Measurements from ENCODE around the gene CNTNAP2. TPM values are rescaled to one million over a fixed set of nuclear protein-coding genes. Genes with fewer than 3 reads are reported as not detected.

CNTNAP2 gene
- total RNA-seq, 1 experiment from 2014 or later, result 0.03 TPM

GRCh38 chr7:147859033-147859432, 1742.4 kb downstream of the CNTNAP2 start:
- Histone ChIP-seq H3K27ac (ENCODE audit: low read length) (no peak overlapping the region), H3K4me3 (ENCODE audit: low read depth in 2 of 2, low read length in 2 of 2) (no peak overlapping the region), H3K9me3 (ENCODE audit: control insufficient read depth, insufficient read depth, low read depth, low read length) (no peaks in the 10 kb centered on the region; the same call in 1 of the 2 replicates), H3K27me3 (ENCODE audit: control insufficient read depth, insufficient read depth, low read length) (no peaks in the 10 kb centered on the region), H3K4me1 (ENCODE audit: control insufficient read depth, insufficient read depth, low read length) (no peaks in the 10 kb centered on the region), H3K36me3 (ENCODE audit: control insufficient read depth, insufficient read depth, low read length) (no peaks in the 10 kb centered on the region)
- ChIA-PET CTCF (no interaction called here), POLR2A (no interaction called here)
- intact Hi-C loops (cut with micrococcal nuclease; ENCODE audit: unreplicated experiment), result no loop called here
- ATAC-seq, result no peak
- in situ Hi-C loops (cut with HindIII; ENCODE audit: low pct_unique_long_range_greater_than_20kb, low sequenced_read_pairs), result no loop called here
- DNase-seq (ENCODE audit: low read depth, low spot score), result no peak
- no peak for TF ChIP-seq CTCF (IDR thresholded peaks at IDR 0.05)
- TF ChIP-seq TCF7L2 (IDR thresholded peaks at IDR 0.05; ENCODE audit: low read depth, low read length), result no peak
- no peak for TF ChIP-seq POLR2AphosphoS5 (IDR thresholded peaks at IDR 0.05; ENCODE audit: low read depth, low read length)
- no peak for TF ChIP-seq SIN3A (IDR thresholded peaks at IDR 0.05; ENCODE audit: borderline replicate concordance, insufficient read depth, low read depth, low read length)
- TF ChIP-seq REST (IDR thresholded peaks at IDR 0.05; ENCODE audit: insufficient read depth in 1 of 2, low read depth in 2 of 2, low read length in 1 of 2), result no peak
- no TSS peak for BruUV-seq (replicated peaks)

GRCh38 chr7:147859486-147859885, 1742.9 kb downstream of the CNTNAP2 start:
- CTCF ChIA-PET, result no interaction called here
- Histone ChIP-seq H3K9me3 (ENCODE audit: control insufficient read depth, insufficient read depth, low read depth, low read length) (no peaks in the 10 kb centered on the region; the same call in 1 of the 2 replicates), H3K27me3 (ENCODE audit: control insufficient read depth, insufficient read depth, low read length) (no peaks in the 10 kb centered on the region), H3K4me3 (ENCODE audit: low read depth in 2 of 2, low read length in 2 of 2) (no peak overlapping the region), H3K4me1 (ENCODE audit: control insufficient read depth, insufficient read depth, low read length) (no peaks in the 10 kb centered on the region), H3K36me3 (ENCODE audit: control insufficient read depth, insufficient read depth, low read length) (no peaks in the 10 kb centered on the region), H3K27ac (ENCODE audit: low read length) (no peak overlapping the region)
- intact Hi-C loops (cut with micrococcal nuclease; ENCODE audit: unreplicated experiment) (no loop called here), in situ Hi-C loops (cut with HindIII; ENCODE audit: low pct_unique_long_range_greater_than_20kb, low sequenced_read_pairs) (no loop called here)
- no peak for DNase-seq (ENCODE audit: low read depth, low spot score)
- ATAC-seq, result no peak
- no peak for TF ChIP-seq SIN3A (IDR thresholded peaks at IDR 0.05; ENCODE audit: borderline replicate concordance, insufficient read depth, low read depth, low read length)
- no peak for TF ChIP-seq CTCF (IDR thresholded peaks at IDR 0.05)
- no peak for TF ChIP-seq REST (IDR thresholded peaks at IDR 0.05; ENCODE audit: insufficient read depth in 1 of 2, low read depth in 2 of 2, low read length in 1 of 2)
- TF ChIP-seq TCF7L2 (IDR thresholded peaks at IDR 0.05; ENCODE audit: low read depth, low read length), result no peak
- BruUV-seq (replicated peaks), result no TSS peak
- POLR2A ChIA-PET, result no interaction called here
